Trophoblast cell (in vitro differentiated cells and primary cell): Measurements from ENCODE around the gene SIDT1.

Experiments used
- DNase-seq, 2 donors: peaks; one replicate each; pipeline ENCODE4 v3.0.0-alpha.2; 2016
- H2AFZ ChIP-seq: 2 replicates; pipeline ENCODE4 v1.6.1; 2013; ENCODE audit warnings: low read length, moderate library complexity, mild to moderate bottlenecking; ENCODE audit not compliant: insufficient read depth, poor library complexity
- H2AK5ac ChIP-seq: 2 replicates; pipeline ENCODE4 v1.6.1; 2013; ENCODE audit warnings: mild to moderate bottlenecking, low read length
- H2BK120ac ChIP-seq: 2 replicates; pipeline ENCODE4 v1.6.1; 2013; ENCODE audit warnings: low read length, mild to moderate bottlenecking, moderate library complexity; ENCODE audit not compliant: insufficient read depth, poor library complexity
- H2BK12ac ChIP-seq: 2 replicates; pipeline ENCODE4 v1.6.1; 2013; ENCODE audit warnings: mild to moderate bottlenecking, low read length, moderate library complexity
- H2BK5ac ChIP-seq: 2 replicates; pipeline ENCODE4 v1.6.1; 2013; ENCODE audit warnings: low read length, low read depth, moderate library complexity, mild to moderate bottlenecking; ENCODE audit not compliant: poor library complexity
- H3K14ac ChIP-seq: 2 replicates; pipeline ENCODE4 v1.6.1; 2013; ENCODE audit warnings: mild to moderate bottlenecking, low read length
- H3K18ac ChIP-seq: 2 replicates; pipeline ENCODE4 v1.6.1; 2013; ENCODE audit warnings: mild to moderate bottlenecking, low read length
- H3K23ac ChIP-seq: 2 replicates; pipeline ENCODE4 v1.6.1; 2013; ENCODE audit warnings: low read length
- H3K27ac ChIP-seq: 2 replicates; pipeline ENCODE4 v1.5.1; 2013; ENCODE audit warnings: low read depth, mild to moderate bottlenecking, inconsistent platforms, low read length, moderate library complexity
- H3K27me3 ChIP-seq: 2 replicates; pipeline ENCODE4 v1.6.1; 2013; ENCODE audit warnings: inconsistent platforms, mild to moderate bottlenecking, low read length, moderate library complexity; ENCODE audit not compliant: insufficient read depth
- H3K36me3 ChIP-seq, 2 experiments: 1 replicate in 1 of 2; 2 replicates in 1 of 2; pipeline ENCODE4 v1.6.1; 2013; ENCODE audit warnings: low read length in 2 of 2, mild to moderate bottlenecking in 2 of 2, moderate library complexity in 1 of 2; ENCODE audit not compliant: insufficient read depth in 2 of 2, control insufficient read depth in 1 of 2
- H3K4ac ChIP-seq: 2 replicates; pipeline ENCODE4 v1.6.1; 2013; ENCODE audit warnings: low read depth, mild to moderate bottlenecking, low read length, moderate library complexity
- H3K4me1 ChIP-seq, 2 experiments: 1 replicate in 1 of 2; 2 replicates in 1 of 2; pipeline ENCODE4 v1.6.1; 2013; ENCODE audit warnings: low read length in 2 of 2, mild to moderate bottlenecking in 2 of 2, moderate library complexity in 1 of 2; ENCODE audit not compliant: insufficient read depth in 2 of 2, control insufficient read depth in 1 of 2
- H3K4me2 ChIP-seq: 2 replicates; pipeline ENCODE4 v1.6.1; 2013; ENCODE audit warnings: inconsistent platforms, mild to moderate bottlenecking, low read length, moderate library complexity
- H3K4me3 ChIP-seq: 2 replicates; pipeline ENCODE4 v1.5.1; 2013; ENCODE audit warnings: mild to moderate bottlenecking, low read depth, low read length, inconsistent platforms
- H3K79me1 ChIP-seq: one replicate; pipeline ENCODE4 v1.6.1; 2013; ENCODE audit warnings: low read length
- H3K79me2 ChIP-seq: 2 replicates; pipeline ENCODE4 v1.6.1; 2013; ENCODE audit warnings: low read length, mild to moderate bottlenecking; ENCODE audit not compliant: control insufficient read depth, insufficient read depth, poor library complexity
- H3K9ac ChIP-seq: 2 replicates; pipeline ENCODE4 v1.6.1; 2013; ENCODE audit warnings: mild to moderate bottlenecking, low read length
- H3K9me3 ChIP-seq: 2 replicates; pipeline ENCODE4 v1.6.1; 2013; ENCODE audit warnings: low read depth, mild to moderate bottlenecking, control low read depth, inconsistent platforms, low read length; ENCODE audit not compliant: insufficient read depth
- H4K12ac ChIP-seq: 2 replicates; pipeline ENCODE4 v1.6.1; 2013; ENCODE audit warnings: low read depth, mild to moderate bottlenecking, low read length, moderate library complexity
- H4K8ac ChIP-seq: 2 replicates; pipeline ENCODE4 v1.6.1; 2013; ENCODE audit warnings: low read depth, mild to moderate bottlenecking, low read length, moderate library complexity
- H4K91ac ChIP-seq: one replicate; pipeline ENCODE4 v1.6.1; 2013; ENCODE audit warnings: low read depth, mild to moderate bottlenecking, low read length, moderate library complexity
- WGBS: extraction: QIAGEN DNeasy Blood & Tissue Kit; methylation state at CpG from one replicate; pipeline ENCODE4 v1.1.7; 2013; ENCODE audit warnings: missing lambda C conversion rate; ENCODE audit not compliant: insufficient read length, insufficient coverage; ENCODE audit errors: extremely low coverage; 5-methylcytosine and 5-hydroxymethylcytosine counted together

The SIDT1 gene

DNA sequence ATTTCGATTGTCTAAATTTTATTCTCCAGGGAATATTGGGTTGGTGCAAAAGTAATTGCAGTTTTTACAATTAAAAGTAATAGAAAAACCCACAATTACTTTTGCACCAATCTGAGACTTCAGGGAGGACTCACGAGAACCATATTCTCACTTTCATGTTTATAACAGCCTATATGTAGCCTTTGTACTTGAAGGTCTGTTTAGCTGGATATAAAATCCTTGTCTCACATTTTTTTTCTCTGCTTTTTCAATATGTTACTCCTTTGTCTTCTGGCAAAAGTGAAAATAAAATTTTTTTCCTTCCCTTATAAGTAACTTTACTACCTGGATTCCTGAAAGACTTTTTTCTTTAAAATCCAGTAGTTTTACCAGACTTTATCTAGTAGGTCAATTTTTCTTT is 9.2 kb downstream of the SIDT1 start:
- H2AFZ ChIP-seq, result no peak overlapping the region

GRCh38 chr3:113545594-113545993 is 13.2 kb downstream of the SIDT1 start:
- no CpG with 5 or more reads among the region's 1 CpG for WGBS
- Histone ChIP-seq H3K18ac (no peak overlapping the region), H4K12ac (no peak overlapping the region), H3K14ac (no peak overlapping the region), H2BK5ac (no peak overlapping the region), H3K36me3 (no peaks in the 10 kb centered on the region), H3K4me3 (no peak overlapping the region), H3K4ac (no peak overlapping the region), H3K23ac (no peak overlapping the region), H2BK12ac (no peak overlapping the region), H2BK120ac (no peak overlapping the region), H3K9ac (no peak overlapping the region), H2AK5ac (no peak overlapping the region), H4K91ac (no peak overlapping the region), H4K8ac (no peak overlapping the region), H2AFZ (no peak overlapping the region), H3K27ac (no peak overlapping the region), H3K79me2 (no peaks in the 10 kb centered on the region), H3K9me3 (no peaks in the 10 kb centered on the region), H3K4me2 (no peak overlapping the region), H3K4me1 (no peaks in the 10 kb centered on the region), H3K79me1 (no peaks in the 10 kb centered on the region), H3K27me3 (no peaks in the 10 kb centered on the region)
- no peak for DNase-seq

More for the DNA sequence above, 9.2 kb downstream of the SIDT1 start:
- WGBS, result no CpG with 5 or more reads among the region's 2 CpGs
- Histone ChIP-seq H3K23ac (no peak overlapping the region), H3K36me3 (no peaks in the 10 kb centered on the region), H3K27ac (no peak overlapping the region), H3K18ac (no peak overlapping the region), H3K9me3 (no peaks in the 10 kb centered on the region), H3K4ac (no peak overlapping the region), H4K12ac (no peak overlapping the region), H3K4me2 (no peak overlapping the region), H4K8ac (no peak overlapping the region), H3K4me1 (no peaks in the 10 kb centered on the region), H2BK120ac (no peak overlapping the region), H3K79me1 (no peaks in the 10 kb centered on the region), H3K9ac (no peak overlapping the region), H2AK5ac (no peak overlapping the region), H4K91ac (no peak overlapping the region), H3K27me3 (no peaks in the 10 kb centered on the region), H3K4me3 (no peak overlapping the region), H3K79me2 (no peaks in the 10 kb centered on the region), H2BK5ac (no peak overlapping the region), H3K14ac (no peak overlapping the region), H2BK12ac (no peak overlapping the region)
- no peak for DNase-seq

GRCh38 chr3:113546414-113546893 is 14.1 kb downstream of the SIDT1 start:
- no CpG with 5 or more reads among the region's 3 CpGs for WGBS

GRCh38 chr3:113548501-113548900 is 16.1 kb downstream of the SIDT1 start:
- Histone ChIP-seq H4K91ac (no peak overlapping the region), H3K27ac (no peak overlapping the region), H3K23ac (no peak overlapping the region), H2BK120ac (no peak overlapping the region), H3K4ac (no peak overlapping the region), H3K36me3 (no peaks in the 10 kb centered on the region), H2BK12ac (no peak overlapping the region), H2AK5ac (no peak overlapping the region), H2BK5ac (no peak overlapping the region), H3K14ac (no peak overlapping the region), H3K4me3 (no peak overlapping the region), H3K79me2 (no peaks in the 10 kb centered on the region), H3K27me3 (no peaks in the 10 kb centered on the region), H3K9me3 (no peaks in the 10 kb centered on the region), H4K12ac (no peak overlapping the region), H2AFZ (no peak overlapping the region), H4K8ac (no peak overlapping the region), H3K4me1 (no peaks in the 10 kb centered on the region), H3K18ac (no peak overlapping the region), H3K79me1 (no peaks in the 10 kb centered on the region), H3K9ac (no peak overlapping the region), H3K4me2 (no peak overlapping the region)
- WGBS, result no CpG with 5 or more reads among the region's 2 CpGs
- no peak for DNase-seq

More at GRCh38 chr3:113546414-113546893, 14.1 kb downstream of the SIDT1 start:
- H3K9me3 ChIP-seq, result no peaks in the 10 kb centered on the region
- H3K79me1 ChIP-seq, result no peaks in the 10 kb centered on the region
- H3K4me1 ChIP-seq, result no peaks in the 10 kb centered on the region
- H4K91ac ChIP-seq, result no peak overlapping the region
- H3K27ac ChIP-seq, result no peak overlapping the region
- H3K79me2 ChIP-seq, result no peaks in the 10 kb centered on the region
- H3K4ac ChIP-seq, result no peak overlapping the region
- H2BK12ac ChIP-seq, result no peak overlapping the region
- no peak overlapping the region for H4K12ac ChIP-seq
- no peak overlapping the region for H3K14ac ChIP-seq
- H2AFZ ChIP-seq, result no peak overlapping the region
- no peak overlapping the region for H3K4me3 ChIP-seq
- no peak overlapping the region for H2AK5ac ChIP-seq
- H3K27me3 ChIP-seq, result no peaks in the 10 kb centered on the region
- no peaks in the 10 kb centered on the region for H3K36me3 ChIP-seq
- H3K9ac ChIP-seq, result no peak overlapping the region
- no peak for DNase-seq
- no peak overlapping the region for H4K8ac ChIP-seq
- H3K23ac ChIP-seq, result no peak overlapping the region
- no peak overlapping the region for H3K4me2 ChIP-seq
- H2BK120ac ChIP-seq, result no peak overlapping the region
- no peak overlapping the region for H2BK5ac ChIP-seq
- no peak overlapping the region for H3K18ac ChIP-seq
